HEK293 (cell line): ENCODE data around the gene MYD88.

Source experiments
- CTCF ChIA-PET: fragments of 350-600 bp; formaldehyde crosslinking; extraction: SDS; loops from one replicate; lab custom pipeline; 2021; ENCODE audit warnings: antibody characterized with exemption; lab: Yijun Ruan, JAX
- POLR2A ChIA-PET: fragments of 300-600 bp; formaldehyde crosslinking; extraction: SDS; loops from one replicate; lab custom pipeline; 2020; ENCODE audit warnings: antibody characterized with exemption, inconsistent platforms; lab: Yijun Ruan, JAX
- H3K27ac ChIP-seq: fragments of 200-500 bp; sonication (Bioruptor generic); 2 replicates; pipeline ENCODE4 v1.5.1; 2014; ENCODE audit warnings: low read depth, low read length, control low read depth, inconsistent platforms; ENCODE audit errors: extremely low read depth
- H3K36me3 ChIP-seq, 2 experiments: fragments of 200-500 bp in 1 of 2; sonication (Bioruptor generic) in 1 of 2; 1 replicate in 1 of 2; 2 replicates in 1 of 2; pipeline ENCODE4 v1.5.1; 2014 to 2017; ENCODE audit warnings: inconsistent platforms in 2 of 2, low read length in 2 of 2; ENCODE audit not compliant: control insufficient read depth in 2 of 2, insufficient read depth in 1 of 2
- H3K4me1 ChIP-seq: fragments of 200-500 bp; sonication (Bioruptor generic); 2 replicates; pipeline ENCODE4 v1.5.1; 2014; ENCODE audit warnings: mild to moderate bottlenecking, low read length, inconsistent platforms; ENCODE audit not compliant: control insufficient read depth, insufficient read depth
- H3K4me3 ChIP-seq: 2 replicates; pipeline ENCODE4 v1.5.1; 2011; ENCODE audit warnings: low read depth, mild to moderate bottlenecking, control low read depth, low read length, moderate library complexity
- H3K9me3 ChIP-seq: fragments of 200-500 bp; sonication (Bioruptor generic); 2 replicates; pipeline ENCODE4 v1.5.1; 2014; ENCODE audit warnings: low read depth, low read length, inconsistent platforms; ENCODE audit not compliant: control insufficient read depth, insufficient read depth
- ATF2 ChIP-seq: fragments of 450-650 bp; formaldehyde crosslinking; IDR thresholded peaks from 2 replicates; pipeline ENCODE4 v1.5.1; 2016; ENCODE audit warnings: missing biosample characterization, missing genetic modification characterization, low read depth
- KLF1 ChIP-seq: fragments of 450-650 bp; formaldehyde crosslinking; IDR thresholded peaks from 2 replicates; pipeline ENCODE4 v1.5.1; 2016; ENCODE audit warnings: missing biosample characterization, missing genetic modification characterization
- KLF10 ChIP-seq: fragments of 450-650 bp; IDR thresholded peaks from 2 replicates; pipeline ENCODE4 v1.5.1; 2018; ENCODE audit warnings: missing biosample characterization, mild to moderate bottlenecking, missing genetic modification characterization
- KLF16 ChIP-seq: fragments of 450-650 bp; formaldehyde crosslinking; IDR thresholded peaks from 2 replicates; pipeline ENCODE4 v1.5.1; 2017; ENCODE audit warnings: missing biosample characterization, missing genetic modification characterization
- SP7 ChIP-seq: fragments of 450-650 bp; formaldehyde crosslinking; IDR thresholded peaks from 2 replicates; pipeline ENCODE4 v1.5.1; 2016; ENCODE audit warnings: missing biosample characterization, missing genetic modification characterization
- TSHZ1 ChIP-seq: fragments of 450-650 bp; formaldehyde crosslinking; IDR thresholded peaks from 2 replicates; pipeline ENCODE4 v1.5.1; 2016; ENCODE audit warnings: missing biosample characterization, missing genetic modification characterization, borderline replicate concordance
- ZBTB44 ChIP-seq: fragments of 450-650 bp; IDR thresholded peaks from 2 replicates; pipeline ENCODE4 v1.5.1; 2018; ENCODE audit warnings: missing biosample characterization, mild to moderate bottlenecking, missing genetic modification characterization
- ZEB2 ChIP-seq: fragments of 450-650 bp; formaldehyde crosslinking; IDR thresholded peaks from 2 replicates; pipeline ENCODE4 v1.5.1; 2016; ENCODE audit warnings: missing biosample characterization, missing genetic modification characterization
- ZIC2 ChIP-seq: fragments of 450-650 bp; formaldehyde crosslinking; IDR thresholded peaks from 2 replicates; pipeline ENCODE4 v1.5.1; 2016; ENCODE audit warnings: missing biosample characterization, missing genetic modification characterization
- ZNF184 ChIP-seq: fragments of 450-650 bp; IDR thresholded peaks from 2 replicates; pipeline ENCODE4 v1.5.1; 2018; ENCODE audit warnings: missing biosample characterization, mild to moderate bottlenecking, missing genetic modification characterization
- ZNF280D ChIP-seq: fragments of 450-650 bp; formaldehyde crosslinking; IDR thresholded peaks from 2 replicates; pipeline ENCODE4 v1.5.1; 2016; ENCODE audit warnings: missing biosample characterization, missing genetic modification characterization
- ZNF335 ChIP-seq: fragments of 450-650 bp; formaldehyde crosslinking; conservative IDR thresholded peaks from 2 replicates; pipeline ENCODE4 v1.5.1; 2016; ENCODE audit warnings: missing biosample characterization, missing genetic modification characterization
- ZNF350 ChIP-seq: fragments of 450-650 bp; formaldehyde crosslinking; IDR thresholded peaks from 2 replicates; pipeline ENCODE4 v1.5.0; 2017; ENCODE audit warnings: missing biosample characterization, mild to moderate bottlenecking, missing genetic modification characterization
- ZNF398 ChIP-seq: fragments of 450-650 bp; formaldehyde crosslinking; IDR thresholded peaks from 2 replicates; pipeline ENCODE4 v1.5.1; 2017; ENCODE audit warnings: missing biosample characterization, missing genetic modification characterization
- ZNF433 ChIP-seq: fragments of 450-650 bp; formaldehyde crosslinking; IDR thresholded peaks from 2 replicates; pipeline ENCODE4 v1.5.1; 2016; ENCODE audit warnings: missing biosample characterization, missing genetic modification characterization, low read depth
- ZNF510 ChIP-seq: fragments of 450-650 bp; formaldehyde crosslinking; IDR thresholded peaks from 2 replicates; pipeline ENCODE4 v1.5.1; 2018; ENCODE audit warnings: mild to moderate bottlenecking, missing genetic modification characterization, missing biosample characterization; ENCODE audit not compliant: insufficient replicate concordance
- ZNF521 ChIP-seq: fragments of 450-650 bp; formaldehyde crosslinking; IDR thresholded peaks from 2 replicates; pipeline ENCODE4 v1.5.1; 2017; ENCODE audit warnings: missing biosample characterization, mild to moderate bottlenecking, missing genetic modification characterization
- ZNF549 ChIP-seq: fragments of 450-650 bp; IDR thresholded peaks from 2 replicates; pipeline ENCODE4 v1.5.1; 2018; ENCODE audit warnings: missing biosample characterization, missing genetic modification characterization, mild to moderate bottlenecking, inconsistent platforms, moderate library complexity
- ZNF623 ChIP-seq: fragments of 450-650 bp; formaldehyde crosslinking; IDR thresholded peaks from 2 replicates; pipeline ENCODE4 v1.5.1; 2016; ENCODE audit warnings: missing biosample characterization, missing genetic modification characterization
- ZNF654 ChIP-seq: fragments of 450-650 bp; formaldehyde crosslinking; IDR thresholded peaks from 2 replicates; pipeline ENCODE4 v1.5.1; 2016; ENCODE audit warnings: low read depth, missing biosample characterization, missing genetic modification characterization
- ZNF660 ChIP-seq: fragments of 450-650 bp; IDR thresholded peaks from 2 replicates; pipeline ENCODE4 v1.5.1; 2018; ENCODE audit warnings: missing biosample characterization, mild to moderate bottlenecking, missing genetic modification characterization

Gene MYD88

GRCh38 chr3:38157117-38157516 is 18.7 kb downstream of the MYD88 start:
- no peaks in the 10 kb centered on the region for H3K36me3 ChIP-seq
- CTCF ChIA-PET, result no interaction called here
- POLR2A ChIA-PET, result interaction anchor here (1.5 kb wide), 1 partner anchor 20 kb away, joined by 16 read pairs; the partner anchor contains the start of gene ACAA1
- no peak overlapping the region for H3K27ac ChIP-seq
- TF ChIP-seq ZNF335 (tag by site-specific recombination) (no peak), ZNF433 (tag by site-specific recombination) (no peak), ZNF623 (tag by site-specific recombination) (no peak), ZNF510 (no peak), TSHZ1 (tag by site-specific recombination) (no peak), SP7 (no peak), ZEB2 (tag by site-specific recombination) (no peak), ATF2 (tag by site-specific recombination) (no peak), ZNF280D (tag by site-specific recombination) (no peak), ZIC2 (no peak), ZNF521 (tag by site-specific recombination) (no peak)
- H3K9me3 ChIP-seq, result no peaks in the 10 kb centered on the region
- H3K4me1 ChIP-seq, result peaks cover 4% of the 10 kb centered on the region; the same call in 1 of the 2 replicates
- H3K4me3 ChIP-seq, result no peak overlapping the region

GRCh38 chr3:38157595-38157994 is 19.1 kb downstream of the MYD88 start:
- CTCF ChIA-PET, result no interaction called here
- Histone ChIP-seq H3K4me3 (no peak overlapping the region), H3K4me1 (peaks cover 4% of the 10 kb centered on the region; the same call in 1 of the 2 replicates), H3K36me3 (no peaks in the 10 kb centered on the region), H3K27ac (no peak overlapping the region), H3K9me3 (no peaks in the 10 kb centered on the region)
- POLR2A ChIA-PET, result interaction anchor here (1.5 kb wide), 1 partner anchor 21 kb away, joined by 16 read pairs; the partner anchor contains the start of gene ACAA1
- TF ChIP-seq ZNF350 (peak; percentile 72; the same call in 1 of the 2 replicates), ZNF654 (tag by site-specific recombination) (no peak), ZNF335 (tag by site-specific recombination) (0 out of 2 replicates have a peak, but pooled peaks have one; percentile 20), ZNF549 (tag by site-specific recombination) (0 out of 2 replicates have a peak, but pooled peaks have one; percentile 37), ZNF398 (0 out of 2 replicates have a peak, but pooled peaks have one; percentile 36), KLF16 (tag by site-specific recombination) (no peak), ZNF184 (tag by site-specific recombination) (peak; percentile 56; the same call in 1 of the 2 replicates), ZBTB44 (peak; percentile 36; the same call in 1 of the 2 replicates), KLF1 (peak; percentile 58), KLF10 (tag by site-specific recombination) (peak; percentile 54; the same call in 1 of the 2 replicates), ZNF660 (tag by site-specific recombination) (peak; percentile 82; the same call in 1 of the 2 replicates)
